ENCODE results near the gene TEX26.

TEX26 gene

DNA sequence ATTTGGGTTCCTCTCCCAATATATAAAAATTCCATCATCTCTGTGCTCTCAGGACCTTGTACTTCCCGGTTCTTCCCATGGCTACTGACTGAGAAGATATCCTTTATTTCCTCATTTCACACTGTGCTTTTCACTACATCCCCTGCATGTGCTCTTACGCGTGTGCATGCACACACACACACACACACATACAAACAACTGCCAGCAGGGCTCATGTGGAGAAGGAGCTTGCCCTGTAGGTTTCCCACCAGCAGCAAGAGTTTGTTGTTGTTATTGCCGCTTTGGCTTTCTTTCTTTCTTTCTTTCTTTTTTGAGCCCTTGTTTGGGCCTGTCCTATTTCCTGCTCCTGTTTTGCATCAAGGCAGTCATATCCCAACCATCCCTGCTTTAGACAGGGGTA lies 43.6 kb downstream of the TEX26 start:
- DNase-seq (ENCODE audit: low read depth): no peak

- peak; percentile 7 for DNase-seq (ENCODE audit: low read depth)
These were observed 46.8 kb downstream of the TEX26 start for GRCh38 chr13:30978981-30979956.

DNA sequence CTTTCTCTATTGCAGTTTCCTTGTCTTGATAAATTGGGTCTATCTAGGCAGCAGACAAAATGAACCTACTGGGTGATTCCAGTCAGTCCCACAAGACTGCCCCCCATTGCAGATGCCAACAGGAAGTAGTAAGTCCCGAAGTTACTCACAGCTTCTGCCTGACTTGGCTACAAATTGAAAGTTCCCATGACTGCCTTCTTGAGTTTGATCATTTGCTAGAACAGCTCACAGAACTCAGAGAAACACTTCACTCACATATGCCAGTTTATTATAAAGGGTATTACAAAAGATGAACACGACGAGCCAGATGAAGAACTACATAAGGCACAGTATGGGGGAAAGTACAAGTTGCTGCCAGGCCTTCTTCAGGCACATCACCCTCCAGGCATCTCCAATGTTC lies 50.0 kb downstream of the TEX26 start:
- no peak for DNase-seq (ENCODE audit: low read depth)

GRCh38 chr13:30982906-30983305 lies 50.5 kb downstream of the TEX26 start:
- DNase-seq (ENCODE audit: low read depth): no peak

DNA sequence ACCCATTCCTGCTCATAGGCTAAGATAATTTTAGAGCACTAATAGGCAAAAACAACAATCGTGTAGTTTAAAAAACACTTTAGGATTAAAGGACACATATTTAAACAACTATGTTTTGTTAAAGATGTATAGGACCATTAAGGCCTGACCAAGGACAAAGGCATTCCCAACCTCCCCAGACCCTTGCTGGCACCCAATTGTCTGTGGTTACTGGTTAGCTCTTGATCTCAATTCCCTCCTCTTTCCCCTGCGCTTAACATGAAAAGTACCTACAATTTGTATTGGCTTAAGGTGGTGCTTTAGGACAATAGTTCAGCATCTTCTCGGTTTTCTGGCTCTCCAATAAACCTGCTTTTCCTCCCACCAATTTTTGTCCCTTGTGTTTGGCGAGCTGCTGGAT lies 51.0 kb downstream of the TEX26 start:
- no peak for DNase-seq (ENCODE audit: low read depth)

DNA sequence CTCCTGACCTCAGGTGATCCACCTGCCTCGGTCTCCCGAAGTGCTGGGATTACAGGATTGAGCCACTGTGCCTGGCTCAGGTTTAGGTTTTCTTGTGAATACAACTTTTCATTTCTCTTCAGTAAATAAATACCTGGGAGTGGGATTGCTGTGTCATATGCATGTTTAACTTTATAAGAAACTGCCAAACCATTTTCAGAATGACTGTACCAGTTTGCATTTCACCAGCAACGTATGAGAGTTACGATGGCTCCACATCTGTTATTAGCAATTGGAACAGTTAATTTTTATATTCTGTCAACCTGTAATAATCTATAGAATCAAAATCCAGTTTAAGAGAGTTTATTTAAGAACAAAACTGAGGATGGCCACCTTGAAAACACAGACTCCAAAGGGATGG lies 52.2 kb downstream of the TEX26 start:
- DNase-seq (ENCODE audit: low read depth): no peak

- no peak for DNase-seq (ENCODE audit: low read depth)
These were observed 53.3 kb downstream of the TEX26 start for GRCh38 chr13:30985637-30986205.

DNA sequence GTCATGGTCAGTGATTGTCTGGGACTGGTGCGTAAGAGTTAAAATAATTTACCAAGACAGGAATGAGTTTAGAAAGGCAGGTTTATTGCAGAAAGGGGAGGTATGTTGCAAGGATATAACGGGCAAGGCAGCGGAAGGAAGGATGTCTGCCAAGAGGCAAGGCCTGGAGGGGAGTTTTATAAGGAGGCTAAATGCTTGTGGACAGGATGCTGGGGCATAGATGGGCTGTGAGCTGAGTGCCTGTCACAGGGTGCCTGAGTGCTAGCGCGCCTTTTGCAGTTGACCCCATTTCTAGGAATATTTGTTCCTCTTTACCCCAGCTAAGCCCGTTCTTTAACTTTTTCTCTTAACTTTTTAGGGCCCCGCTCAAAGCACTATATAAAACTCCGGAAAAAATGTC lies 58.7 kb downstream of the TEX26 start:
- no peak for DNase-seq (ENCODE audit: low read depth)

DNA sequence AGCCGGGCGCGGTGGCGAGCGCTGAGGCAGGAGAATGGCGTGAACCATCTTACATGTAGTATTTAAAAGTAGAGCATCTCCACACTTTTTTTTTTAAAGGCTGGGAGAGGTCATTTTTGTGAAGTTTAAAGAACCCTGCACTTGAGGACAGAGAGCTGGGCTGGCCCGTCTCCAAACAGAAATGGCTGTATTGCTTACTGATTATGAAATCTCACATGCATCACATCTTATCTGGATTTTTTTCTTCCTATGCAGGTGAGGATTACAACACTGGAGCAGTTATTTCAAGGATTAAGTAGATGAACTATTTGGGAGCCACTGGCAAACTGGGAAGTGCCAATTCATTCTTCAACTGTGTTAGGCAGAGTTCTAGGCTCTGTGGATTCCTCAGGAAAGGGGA lies 59.5 kb downstream of the TEX26 start:
- no peak for DNase-seq (ENCODE audit: low read depth)

DNA sequence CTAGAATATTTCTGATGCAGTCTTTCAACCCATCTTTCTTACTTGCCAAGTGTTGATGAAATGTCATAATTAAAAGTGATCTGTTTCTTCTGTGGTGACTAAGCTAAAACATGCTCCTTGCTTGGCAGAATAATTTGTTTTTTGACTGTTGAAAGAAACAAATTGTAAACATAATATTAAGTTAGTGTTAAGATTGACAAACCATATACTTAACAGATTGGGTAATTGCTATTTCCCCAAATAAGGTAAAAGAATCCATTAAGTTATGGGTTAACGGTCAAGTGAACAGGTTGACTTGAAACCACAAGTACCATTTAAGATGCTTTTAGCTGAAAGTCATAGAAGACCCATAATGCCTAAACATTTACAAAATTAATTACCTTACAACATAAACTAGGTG lies 62.9 kb downstream of the TEX26 start:
- no peak for DNase-seq (ENCODE audit: low read depth)

DNA sequence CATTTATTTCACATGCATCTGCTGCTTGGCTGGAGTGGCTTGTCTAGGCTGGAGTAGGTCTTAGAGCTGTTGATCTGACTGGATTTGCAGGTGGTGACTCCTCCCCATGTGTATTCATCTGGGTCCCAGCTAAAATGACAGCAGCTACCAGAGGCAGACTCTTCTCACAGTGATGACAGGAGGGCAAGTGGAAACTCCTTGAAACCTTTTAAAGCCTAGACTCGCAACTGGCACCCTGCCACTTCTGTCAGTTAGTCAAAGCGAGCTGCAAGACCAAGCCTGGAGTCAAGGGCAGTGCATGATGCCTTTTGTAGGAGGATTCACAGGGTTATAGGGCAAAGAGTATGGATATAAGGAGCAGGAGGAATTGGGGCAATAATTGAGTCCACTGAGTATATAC lies 65.2 kb downstream of the TEX26 start:
- DNase-seq (ENCODE audit: low read depth): no peak

GRCh38 chr13:30998136-30999088 lies 66.0 kb downstream of the TEX26 start:
- no peak for DNase-seq (ENCODE audit: low read depth)

DNA sequence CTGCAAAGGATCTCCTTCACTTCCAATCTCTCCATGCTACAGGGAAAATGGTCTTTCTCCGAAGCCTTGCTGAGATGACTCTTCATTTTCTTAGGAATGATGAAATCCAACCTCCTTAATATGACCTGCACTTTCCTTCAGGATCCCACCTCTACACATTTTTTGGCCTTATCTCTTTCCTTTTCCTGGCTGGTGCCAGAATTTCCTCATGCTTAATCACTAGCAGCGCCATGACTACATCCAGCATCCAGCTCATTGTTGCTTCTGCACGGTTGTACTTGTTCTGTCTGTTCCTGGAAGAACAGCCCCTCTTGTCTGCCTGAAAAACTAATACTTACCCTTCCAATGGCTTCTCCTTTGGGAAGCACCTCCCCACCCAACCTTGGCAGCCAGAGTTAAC lies 68.4 kb downstream of the TEX26 start:
- DNase-seq (ENCODE audit: low read depth): no peak

- no peak for DNase-seq (ENCODE audit: low read depth)
These were observed 69.2 kb downstream of the TEX26 start for GRCh38 chr13:31001647-31002046.

- DNase-seq (ENCODE audit: low read depth): no peak
These were observed 72.6 kb downstream of the TEX26 start for GRCh38 chr13:31005066-31005465.

GRCh38 chr13:31007417-31007816 lies 75.0 kb downstream of the TEX26 start:
- DNase-seq (ENCODE audit: low read depth): no peak

GRCh38 chr13:31008400-31009115 lies 76.1 kb downstream of the TEX26 start:
- DNase-seq (ENCODE audit: low read depth): no peak

DNA sequence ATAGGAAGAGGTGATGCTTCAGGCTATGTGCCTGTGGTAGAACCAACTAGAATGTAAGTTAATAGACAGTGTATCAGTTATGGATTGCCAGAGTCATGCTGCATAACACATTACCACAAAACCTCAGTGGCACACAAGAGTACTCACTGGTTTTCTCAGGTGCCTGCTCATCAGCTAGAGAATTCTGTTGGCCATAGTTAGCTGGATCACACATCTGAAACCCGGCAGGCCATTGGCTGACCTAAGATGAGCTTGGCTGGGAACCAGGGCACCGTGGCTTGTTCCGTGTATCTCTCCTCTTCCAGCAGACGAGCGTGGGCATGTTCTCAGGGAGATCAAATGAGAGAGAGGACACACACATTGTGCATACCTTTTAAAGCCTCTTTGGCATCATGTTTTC lies 76.7 kb downstream of the TEX26 start:
- no peak for DNase-seq (ENCODE audit: low read depth)

DNA sequence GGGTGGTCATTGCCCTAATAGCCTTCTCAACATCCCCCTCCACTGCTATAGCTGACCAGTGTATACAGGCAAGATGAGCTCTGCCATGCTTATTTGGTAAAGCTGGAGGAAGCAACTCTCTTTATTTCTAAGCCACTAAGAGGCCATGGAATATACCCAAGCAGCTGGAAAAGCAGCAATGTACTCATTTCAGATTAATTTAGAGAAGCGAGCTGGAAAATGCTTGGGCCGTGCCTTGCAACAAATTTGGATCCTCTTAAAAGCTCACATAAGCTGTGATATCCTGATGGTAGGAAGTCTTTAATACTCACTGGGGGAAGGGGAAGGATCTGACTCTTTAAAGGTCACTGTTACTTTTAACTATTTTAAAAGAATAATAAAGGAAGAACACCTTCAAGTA lies 77.8 kb downstream of the TEX26 start:
- no peak for DNase-seq (ENCODE audit: low read depth)

DNA sequence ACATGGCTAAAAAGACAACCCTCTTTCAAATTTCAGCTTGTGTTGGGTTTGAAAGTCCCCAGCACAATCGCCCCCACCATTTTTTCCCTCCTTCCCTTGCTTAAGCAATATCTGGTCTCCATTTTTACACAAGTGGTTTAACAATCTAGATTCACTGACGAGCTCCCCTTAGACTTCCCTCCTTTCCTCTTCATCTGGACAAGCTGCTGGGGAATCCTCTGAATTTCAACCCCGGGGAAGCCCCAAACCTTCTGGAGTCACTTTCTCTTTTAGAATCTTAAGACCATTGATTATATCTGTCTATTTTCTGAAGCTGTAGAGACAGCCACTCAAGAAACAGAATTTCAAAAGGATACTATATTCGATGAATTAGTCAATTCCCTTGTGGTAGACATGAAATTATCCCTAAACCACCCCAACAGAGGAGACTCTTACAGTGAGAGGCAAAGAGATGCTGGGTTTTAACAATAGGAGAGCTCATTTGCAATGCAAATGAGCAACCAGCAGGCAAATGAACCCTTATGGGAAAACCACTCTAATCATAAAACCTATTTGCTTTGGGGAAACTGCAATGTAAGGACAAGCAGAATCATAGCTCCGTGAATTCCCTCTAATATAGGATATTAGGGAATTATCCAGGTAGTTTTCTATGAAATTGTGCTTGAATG lies 78.9 kb downstream of the TEX26 start:
- DNase-seq (ENCODE audit: low read depth): no peak

All from activated T-helper 1 cell treated with Interleukin-2 at 50 U/mL for 16 hours (primary cell).